NB4 (cell line): ENCODE data around the gene THRA.

Source experiments
- MAX ChIP-seq: IDR thresholded peaks from 2 replicates; pipeline ENCODE4 v1.6.1; 2011; ENCODE audit warnings: low read depth, low read length
- MYC ChIP-seq: IDR thresholded peaks from 2 replicates; pipeline ENCODE4 v1.6.1; 2011; ENCODE audit warnings: low read depth, low read length
- POLR2A ChIP-seq: IDR thresholded peaks from 2 replicates; pipeline ENCODE4 v1.6.1; 2011; ENCODE audit warnings: mild to moderate bottlenecking; ENCODE audit not compliant: insufficient read length; ENCODE audit errors: extremely low read depth
- TF ChIP-seq, protein P1 (sequence below): IDR thresholded peaks from one replicate; pipeline ENCODE4 v1.5.1; 2012; ENCODE audit warnings: low read depth, low read length

DNA sequence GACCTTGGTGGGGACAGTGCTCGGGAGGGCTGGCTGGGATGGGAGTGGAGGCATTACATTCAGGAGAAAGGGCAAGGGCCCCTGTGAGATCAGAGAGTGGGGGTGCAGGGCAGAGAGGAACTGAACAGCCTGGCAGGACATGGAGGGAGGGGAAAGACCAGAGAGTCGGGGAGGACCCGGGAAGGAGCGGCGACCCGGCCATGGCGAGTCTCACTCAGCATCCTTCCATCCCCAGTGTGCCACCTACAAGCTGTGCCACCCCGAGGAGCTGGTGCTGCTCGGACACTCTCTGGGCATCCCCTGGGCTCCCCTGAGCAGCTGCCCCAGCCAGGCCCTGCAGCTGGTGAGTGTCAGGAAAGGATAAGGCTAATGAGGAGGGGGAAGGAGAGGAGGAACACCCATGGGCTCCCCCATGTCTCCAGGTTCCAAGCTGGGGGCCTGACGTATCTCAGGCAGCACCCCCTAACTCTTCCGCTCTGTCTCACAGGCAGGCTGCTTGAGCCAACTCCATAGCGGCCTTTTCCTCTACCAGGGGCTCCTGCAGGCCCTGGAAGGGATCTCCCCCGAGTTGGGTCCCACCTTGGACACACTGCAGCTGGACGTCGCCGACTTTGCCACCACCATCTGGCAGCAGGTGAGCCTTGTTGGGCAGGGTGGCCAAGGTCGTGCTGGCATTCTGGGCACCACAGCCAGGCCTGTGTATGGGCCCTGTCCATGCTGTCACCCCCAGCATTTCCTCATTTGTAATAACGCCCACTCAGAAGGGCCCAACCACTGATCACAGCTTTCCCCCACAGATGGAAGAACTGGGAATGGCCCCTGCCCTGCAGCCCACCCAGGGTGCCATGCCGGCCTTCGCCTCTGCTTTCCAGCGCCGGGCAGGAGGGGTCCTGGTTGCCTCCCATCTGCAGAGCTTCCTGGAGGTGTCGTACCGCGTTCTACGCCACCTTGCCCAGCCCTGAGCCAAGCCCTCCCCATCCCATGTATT lies 46.5 kb upstream of the THRA start:
- no peak for TF ChIP-seq POLR2A
- TF ChIP-seq, protein P1, sequence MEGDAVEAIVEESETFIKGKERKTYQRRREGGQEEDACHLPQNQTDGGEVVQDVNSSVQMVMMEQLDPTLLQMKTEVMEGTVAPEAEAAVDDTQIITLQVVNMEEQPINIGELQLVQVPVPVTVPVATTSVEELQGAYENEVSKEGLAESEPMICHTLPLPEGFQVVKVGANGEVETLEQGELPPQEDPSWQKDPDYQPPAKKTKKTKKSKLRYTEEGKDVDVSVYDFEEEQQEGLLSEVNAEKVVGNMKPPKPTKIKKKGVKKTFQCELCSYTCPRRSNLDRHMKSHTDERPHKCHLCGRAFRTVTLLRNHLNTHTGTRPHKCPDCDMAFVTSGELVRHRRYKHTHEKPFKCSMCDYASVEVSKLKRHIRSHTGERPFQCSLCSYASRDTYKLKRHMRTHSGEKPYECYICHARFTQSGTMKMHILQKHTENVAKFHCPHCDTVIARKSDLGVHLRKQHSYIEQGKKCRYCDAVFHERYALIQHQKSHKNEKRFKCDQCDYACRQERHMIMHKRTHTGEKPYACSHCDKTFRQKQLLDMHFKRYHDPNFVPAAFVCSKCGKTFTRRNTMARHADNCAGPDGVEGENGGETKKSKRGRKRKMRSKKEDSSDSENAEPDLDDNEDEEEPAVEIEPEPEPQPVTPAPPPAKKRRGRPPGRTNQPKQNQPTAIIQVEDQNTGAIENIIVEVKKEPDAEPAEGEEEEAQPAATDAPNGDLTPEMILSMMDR: no peak
- no peak for TF ChIP-seq MAX
- TF ChIP-seq MYC: no peak
